HepG2 (cell line): ENCODE data around the gene LHB. TPM values are rescaled to one million over a fixed set of nuclear protein-coding genes. Genes with fewer than 3 reads are reported as not detected.

ENCODE experiments used
- ATAC-seq: fragments of 200-7000 bp; cut with Tn5 transposase; 3 replicates; pipeline ENCODE4 v1.9.1; 2020; ENCODE audit warnings: mild to moderate bottlenecking, moderate library complexity
- BruUV-seq: library from RNA; stranded (reverse); fragments of 400-500 nt; replicated peaks from 2 replicates; lab custom pipeline; 2021; lab: Mats Ljungman, UMichigan
- CTCF ChIA-PET: fragments of 300-600 bp; formaldehyde crosslinking; extraction: SDS; loops from one replicate; lab custom pipeline; 2021; ENCODE audit warnings: low total read pairs, inconsistent platforms, low intra/inter-chr PET ratio; lab: Yijun Ruan, JAX
- POLR2A ChIA-PET: fragments of 350-600 bp; sonication (Branson Sonifier 250); formaldehyde crosslinking; loops from one replicate; lab custom pipeline; 2020; ENCODE audit warnings: antibody characterized with exemption, inconsistent platforms; lab: Yijun Ruan, JAX
- DNase-seq: peaks from one replicate; pipeline ENCODE4 v3.0.0-alpha.2; 2015; ENCODE audit warnings: low spot score
- FAIRE-seq: peaks from 3 replicates; lab custom pipeline; 2011; peaks lifted over from hg19 to GRCh38; lab: Jason Lieb, UNC
- H2AFZ ChIP-seq: one replicate; pipeline ENCODE4 v1.6.1; 2011; ENCODE audit warnings: low read length, inconsistent platforms
- H3K27ac ChIP-seq: fragments of 300-600 bp; 3 replicates; pipeline ENCODE4 v1.8.0; 2011; ENCODE audit warnings: mixed run types, mild to moderate bottlenecking, mixed read lengths, low read length, inconsistent platforms; ENCODE audit not compliant: insufficient read depth; ENCODE audit errors: extremely low read length
- H3K27me3 ChIP-seq, 2 experiments: fragments of 200-600 bp in 1 of 2; 2 replicates in 1 of 2; 3 replicates in 1 of 2; pipeline versions ENCODE4 v1.6.0 to v1.8.0; 2011; ENCODE audit warnings: low read length in 2 of 2, mild to moderate bottlenecking in 2 of 2, moderate library complexity in 2 of 2, inconsistent platforms in 1 of 2; ENCODE audit not compliant: insufficient read depth in 2 of 2, control insufficient read depth in 1 of 2
- H3K36me3 ChIP-seq, 2 experiments: fragments of 200-600 bp in 1 of 2; replicated peaks in 1 of 2; 2 replicates in 1 of 2; 3 replicates in 1 of 2; pipeline versions ENCODE4 v1.5.1 to v1.8.0; 2011; ENCODE audit warnings: low read length in 2 of 2, inconsistent platforms in 1 of 2; ENCODE audit not compliant: insufficient read depth in 2 of 2, control insufficient read depth in 1 of 2
- H3K4me1 ChIP-seq: 2 replicates; pipeline ENCODE4 v1.5.1; 2012; ENCODE audit warnings: low read length, inconsistent platforms; ENCODE audit not compliant: insufficient read depth
- H3K4me2 ChIP-seq: 2 replicates; pipeline ENCODE4 v1.6.0; 2011; ENCODE audit warnings: low read depth, low read length, inconsistent platforms
- H3K4me3 ChIP-seq, 3 experiments: fragments of 200-600 bp in 1 of 3; sonication (generic), shearing (Covaris generic) in 1 of 3; replicated peaks in 1 of 3; 2 replicates each; pipeline ENCODE4 v1.5.1; 2011 to 2016; ENCODE audit warnings: low read length in 3 of 3, inconsistent platforms in 2 of 3, low read depth in 2 of 3, mild to moderate bottlenecking in 2 of 3, control low read depth in 1 of 3, mixed read lengths in 1 of 3; ENCODE audit not compliant: insufficient read depth in 1 of 3
- H3K79me2 ChIP-seq: one replicate; pipeline ENCODE4 v1.6.1; 2011; ENCODE audit warnings: low read length, inconsistent platforms; ENCODE audit not compliant: insufficient read depth
- H3K9ac ChIP-seq: 2 replicates; pipeline ENCODE4 v1.6.0; 2011; ENCODE audit warnings: mild to moderate bottlenecking, low read depth, low read length, inconsistent platforms; ENCODE audit not compliant: insufficient read depth
- H3K9me3 ChIP-seq: 2 replicates; pipeline ENCODE4 v1.5.1; 2012; ENCODE audit warnings: mild to moderate bottlenecking, low read length
- H4K20me1 ChIP-seq: 2 replicates; pipeline ENCODE4 v1.6.0; 2011; ENCODE audit warnings: inconsistent platforms, mild to moderate bottlenecking, low read length, moderate library complexity; ENCODE audit not compliant: insufficient read depth
- CENPT ChIP-seq: sonication (generic); formaldehyde crosslinking; IDR thresholded peaks from 2 replicates; pipeline ENCODE4 v1.8.0; 2022; ENCODE audit warnings: low read depth, mild to moderate bottlenecking, moderate library complexity, missing genetic modification reagents
- CTCF ChIP-seq: sonication (generic); formaldehyde crosslinking; IDR thresholded peaks from 2 replicates; pipeline ENCODE4 v1.5.0; 2020; ENCODE audit warnings: mild to moderate bottlenecking, missing genetic modification reagents, moderate library complexity
- GMEB2 ChIP-seq: IDR thresholded peaks from 2 replicates; pipeline ENCODE4 v1.6.1; 2016; ENCODE audit warnings: missing biosample characterization, missing genetic modification reagents, low read depth
- KAT8 ChIP-seq: IDR thresholded peaks from 2 replicates; pipeline ENCODE4 v1.6.1; 2016; ENCODE audit warnings: missing genetic modification reagents, missing compliant biosample characterization
- MAFG ChIP-seq: sonication (generic); formaldehyde crosslinking; IDR thresholded peaks from 2 replicates; pipeline ENCODE4 v1.5.1; 2020; ENCODE audit warnings: mild to moderate bottlenecking, missing genetic modification reagents
- MXD1 ChIP-seq: sonication (generic); formaldehyde crosslinking; IDR thresholded peaks from 2 replicates; pipeline ENCODE4 v1.4.0; 2020; ENCODE audit warnings: mild to moderate bottlenecking, missing genetic modification reagents
- PBX2 ChIP-seq: IDR thresholded peaks from 2 replicates; pipeline ENCODE4 v1.6.1; 2016; ENCODE audit warnings: control low read depth
- RFX3 ChIP-seq: IDR thresholded peaks from 2 replicates; pipeline ENCODE4 v1.6.1; 2016; ENCODE audit warnings: missing biosample characterization, missing genetic modification reagents
- SKI ChIP-seq: fragments of 450-650 bp; IDR thresholded peaks from one replicate; pipeline ENCODE4 v1.6.1; 2018; ENCODE audit warnings: mild to moderate bottlenecking; ENCODE audit not compliant: partially characterized antibody
- ZFP90 ChIP-seq: sonication (generic); formaldehyde crosslinking; IDR thresholded peaks from 2 replicates; pipeline ENCODE4 v1.8.0; 2022; ENCODE audit warnings: missing genetic modification reagents, mild to moderate bottlenecking, inconsistent platforms, borderline replicate concordance
- ZNF670 ChIP-seq: sonication (generic); formaldehyde crosslinking; IDR thresholded peaks from 2 replicates; pipeline ENCODE4 v1.8.0; 2022; ENCODE audit warnings: mild to moderate bottlenecking, missing genetic modification reagents, borderline replicate concordance
- ZNF713 ChIP-seq: sonication (generic); formaldehyde crosslinking; IDR thresholded peaks from 2 replicates; pipeline ENCODE4 v1.4.0; 2020; ENCODE audit warnings: mild to moderate bottlenecking, missing genetic modification reagents
- ZNF75D ChIP-seq: sonication (generic); formaldehyde crosslinking; IDR thresholded peaks from 2 replicates; pipeline ENCODE4 v1.8.1; 2023; ENCODE audit warnings: missing genetic modification reagents, mild to moderate bottlenecking, borderline replicate concordance
- WGBS: methylation state at CpG from one replicate; pipeline ENCODE4 v1.1.6; 2017; ENCODE audit warnings: low lambda C conversion rate; 5-methylcytosine and 5-hydroxymethylcytosine counted together
- in situ Hi-C: cut with HindIII; loops from 2 replicates; pipeline ENCODE4 v1.10.0; 2017; ENCODE audit warnings: low pct_unique_long_range_greater_than_20kb; ENCODE audit not compliant: extremely low pct_ligation_motif_present
- intact Hi-C: fragments of 100-400 bp; cut with micrococcal nuclease; formaldehyde crosslinking; loops from one replicate; pipeline ENCODE4 v1.10.0; 2022; ENCODE audit not compliant: unreplicated experiment
- polyA plus RNA-seq, 8 experiments: library from polyadenylated mRNA; depleted of rRNA in 3 of 8; stranded (reverse) in 7 of 8; unstranded in 1 of 8; fragments of >200 nt; fragmentation: Illumina TruSeq in 4 of 8; extraction: Trizol in 4 of 8; gene quantifications; 2 replicates each; pipeline versions ENCODE4 v1.2.1 to v1.2.3, GENCODE V29; 2011 to 2016; ENCODE audit warnings: low read depth in 4 of 8, missing spikeins in 1 of 8, mixed read lengths in 1 of 8; ENCODE audit not compliant: insufficient read depth in 1 of 8
- total RNA-seq, 5 experiments: library from RNA; depleted of rRNA; stranded (reverse); fragments of >200 nt; fragmentation: Illumina TruSeq; extraction: Trizol; gene quantifications; 2 replicates each; pipeline ENCODE4 v1.2.3, GENCODE V29; 2016; ENCODE audit warnings: low read depth in 1 of 5

LHB gene
- total and polyA plus RNA-seq, 2 of the 13 experiments (the other 11 are each of a cell fraction or from before 2014, with no cell fraction given), result not detected

GRCh38 chr19:48970923-48971395 is 45.9 kb downstream of the LHB start (continued):
- no peak for TF ChIP-seq KAT8 (CRISPR knock-in tag)
- TF ChIP-seq ZFP90 (CRISPR knock-in tag), result no peak
- TF ChIP-seq PBX2 (CRISPR knock-in tag), result no peak
- TF ChIP-seq MXD1 (CRISPR knock-in tag), result no peak

- no peak overlapping the region for H3K4me3 ChIP-seq
- H3K4me2 ChIP-seq, result no peak overlapping the region
- FAIRE-seq (no peak), ATAC-seq (no peak), DNase-seq (no peak)
- no peaks in the 10 kb centered on the region; a peak in 1 of 5 replicates for H3K27me3 ChIP-seq
- H3K4me1 ChIP-seq, result peaks cover 17% of the 10 kb centered on the region
- WGBS, result 98% methylated on average over 23 of the region's 23 CpGs
- in situ Hi-C loops (no loop called here), intact Hi-C loops (loop anchor here (2.0 kb wide), 1 partner anchor 35 kb away; no protein-coding TSS in a partner anchor)
- no peak overlapping the region for H3K27ac ChIP-seq
- H3K9me3 ChIP-seq, result no peaks in the 10 kb centered on the region
- no peak overlapping the region for H3K9ac ChIP-seq
- no peak overlapping the region for H2AFZ ChIP-seq
- peaks cover 32% of the 10 kb centered on the region for H4K20me1 ChIP-seq
- BruUV-seq, result no TSS peak
- TF ChIP-seq SKI, result no peak
- TF ChIP-seq RFX3, result no peak
- TF ChIP-seq ZNF713, result no peak
- no peak for TF ChIP-seq CENPT (CRISPR knock-in tag)
- no peak for TF ChIP-seq CTCF (CRISPR knock-in tag)
- TF ChIP-seq GMEB2, result no peak
- no peak for TF ChIP-seq MAFG (CRISPR knock-in tag)
- no peak for TF ChIP-seq ZNF75D
- no peak for TF ChIP-seq ZNF670
- peaks cover 11 to 36% of the 10 kb centered on the region in 2 experiments for H3K36me3 ChIP-seq
- CTCF ChIA-PET, result interaction anchor here (0.9 kb wide), 1 partner anchor 36 kb away, joined by 4 read pairs; no protein-coding TSS in a partner anchor
- POLR2A ChIA-PET, result interaction anchor here (0.6 to 2.6 kb wide), 17 partner anchors 8 to 238 kb away, joined by 3 to 24 read pairs (median 6); partner anchors contain the start of genes BAX, DHDH, GYS1 and NUCB1
- H3K79me2 ChIP-seq, result peaks cover 15% of the 10 kb centered on the region
These were observed 46.6 kb downstream of the LHB start for GRCh38 chr19:48970139-48970766.
